Sigmoid colon (tissue), 7 donors: Measurements from ENCODE around the gene ZFHX2. TPM values are rescaled to one million over a fixed set of nuclear protein-coding genes. Genes with fewer than 3 reads are reported as not detected.

Experiments
- DNase-seq: peaks from one replicate; pipeline ENCODE4 v3.0.0-alpha.2; 2019
- H3K27ac ChIP-seq, 4 donors: fragments of 200-600 bp; sonication (generic); one replicate each; pipeline ENCODE4 v1.5.1; 2016 to 2019; ENCODE audit warnings: mild to moderate bottlenecking in 1 of 4
- H3K27me3 ChIP-seq, 3 donors: fragments of 200-600 bp; sonication (generic); one replicate each; pipeline ENCODE4 v1.5.1; 2019; ENCODE audit warnings: mild to moderate bottlenecking in 1 of 3
- H3K36me3 ChIP-seq, 4 donors: fragments of 200-600 bp; sonication (generic); one replicate each; pipeline ENCODE4 v1.5.1; 2016 to 2019
- H3K4me1 ChIP-seq, 4 donors: fragments of 200-600 bp; sonication (generic); one replicate each; pipeline ENCODE4 v1.5.1; 2017 to 2019
- H3K4me3 ChIP-seq, 4 donors: fragments of 200-600 bp; sonication (generic); one replicate each; pipeline ENCODE4 v1.5.1; 2017 to 2019; ENCODE audit warnings: mild to moderate bottlenecking in 2 of 4, moderate library complexity in 1 of 4
- H3K9me3 ChIP-seq, 4 donors: fragments of 200-600 bp in 3 of 4; sonication (generic) in 3 of 4; one replicate each; pipeline versions ENCODE4 v1.5.1 to v1.6.1; 2013 to 2019
- EP300 ChIP-seq, 4 donors: sonication (generic); formaldehyde crosslinking; IDR thresholded peaks; one replicate each; pipeline ENCODE4 v1.6.1; 2017; ENCODE audit warnings: antibody characterized with exemption in 4 of 4
- POLR2A ChIP-seq, 2 donors: fragments of 450-650 bp; IDR thresholded peaks; one replicate each; pipeline ENCODE4 v1.6.1; 2016; ENCODE audit warnings: antibody characterized with exemption in 2 of 2, mild to moderate bottlenecking in 2 of 2, moderate library complexity in 2 of 2
- POLR2AphosphoS5 ChIP-seq, 4 donors: sonication (generic); formaldehyde crosslinking; IDR thresholded peaks; one replicate each; pipeline ENCODE4 v1.6.1; 2017; ENCODE audit warnings: antibody characterized with exemption in 4 of 4
- WGBS, 2 donors: extraction: QIAGEN DNeasy Blood & Tissue Kit; methylation state at CpG; one replicate each; pipeline ENCODE4 v1.1.7; 2013; 5-methylcytosine and 5-hydroxymethylcytosine counted together
- intact Hi-C: fragments of 100-400 bp; cut with DNase I; formaldehyde crosslinking; loops from one replicate; pipeline ENCODE4 v1.15.1; 2023
- polyA plus RNA-seq, 3 donors: library from polyadenylated mRNA; stranded (reverse); fragments of 200-250 nt; gene quantifications; one replicate each; pipeline ENCODE4 v1.2.3, GENCODE V29; 2013
- total RNA-seq, 4 donors: library from RNA; depleted of rRNA; stranded (reverse); fragments of >200 nt; gene quantifications; one replicate each; pipeline ENCODE4 v1.1.0, GENCODE V29; 2016
- TF ChIP-seq, protein P1 (sequence below), 4 experiments: fragments of 450-650 bp in 3 of 4; fragments of 200-600 bp in 1 of 4; IDR thresholded peaks; one replicate each; pipeline ENCODE4 v1.5.1; 2016 to 2019; ENCODE audit warnings: antibody characterized with exemption in 4 of 4, mild to moderate bottlenecking in 3 of 4, moderate library complexity in 2 of 4
- donor health status: healthy with polysubstance abuse.
- donor health status: Bipolar disorder and iron deficiency.
- donor health status: healthy.

The ZFHX2 gene
- total and polyA plus RNA-seq, 7 donors = under 0.01 to 1.9 (median 0.56) TPM; not detected in 1

DNA sequence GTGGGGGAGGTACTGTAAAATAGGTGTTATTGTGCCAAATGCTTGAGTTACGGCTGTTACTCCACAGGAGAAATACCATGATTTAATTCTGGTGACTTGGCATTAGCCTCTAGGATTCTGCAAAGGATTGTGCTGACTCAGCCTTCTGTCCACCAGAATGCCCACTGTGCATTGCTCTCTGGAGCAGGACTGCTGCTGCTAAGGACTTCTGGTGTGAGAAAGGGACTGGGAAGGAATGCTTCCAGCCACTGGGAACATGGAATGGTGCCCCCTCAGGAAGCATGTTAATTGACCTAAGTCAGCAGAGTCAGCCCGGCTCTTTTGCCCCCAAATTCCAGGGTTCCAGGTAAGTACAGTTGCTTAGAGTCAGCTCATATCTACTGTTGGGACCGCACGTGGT is 32.9 kb downstream of the ZFHX2 start:
- Histone ChIP-seq H3K4me3 (no peak overlapping the region), H3K9me3 (no peaks in the 10 kb centered on the region), H3K4me1 (peaks cover 0 to 10% (median 7%) of the 10 kb centered on the region in 4 donors), H3K27me3 (no peaks in the 10 kb centered on the region), H3K36me3 (no peaks in the 10 kb centered on the region), H3K27ac (no peak overlapping the region)
- no peak for TF ChIP-seq EP300 (IDR thresholded peaks at IDR 0.05)
- no peak for TF ChIP-seq POLR2AphosphoS5 (IDR thresholded peaks at IDR 0.05)
- no peak for TF ChIP-seq POLR2A (IDR thresholded peaks at IDR 0.05)
- TF ChIP-seq, protein P1, sequence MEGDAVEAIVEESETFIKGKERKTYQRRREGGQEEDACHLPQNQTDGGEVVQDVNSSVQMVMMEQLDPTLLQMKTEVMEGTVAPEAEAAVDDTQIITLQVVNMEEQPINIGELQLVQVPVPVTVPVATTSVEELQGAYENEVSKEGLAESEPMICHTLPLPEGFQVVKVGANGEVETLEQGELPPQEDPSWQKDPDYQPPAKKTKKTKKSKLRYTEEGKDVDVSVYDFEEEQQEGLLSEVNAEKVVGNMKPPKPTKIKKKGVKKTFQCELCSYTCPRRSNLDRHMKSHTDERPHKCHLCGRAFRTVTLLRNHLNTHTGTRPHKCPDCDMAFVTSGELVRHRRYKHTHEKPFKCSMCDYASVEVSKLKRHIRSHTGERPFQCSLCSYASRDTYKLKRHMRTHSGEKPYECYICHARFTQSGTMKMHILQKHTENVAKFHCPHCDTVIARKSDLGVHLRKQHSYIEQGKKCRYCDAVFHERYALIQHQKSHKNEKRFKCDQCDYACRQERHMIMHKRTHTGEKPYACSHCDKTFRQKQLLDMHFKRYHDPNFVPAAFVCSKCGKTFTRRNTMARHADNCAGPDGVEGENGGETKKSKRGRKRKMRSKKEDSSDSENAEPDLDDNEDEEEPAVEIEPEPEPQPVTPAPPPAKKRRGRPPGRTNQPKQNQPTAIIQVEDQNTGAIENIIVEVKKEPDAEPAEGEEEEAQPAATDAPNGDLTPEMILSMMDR (IDR thresholded peaks at IDR 0.05) = no peak
- 86 to 91% methylated on average over 4 of the region's 4 CpGs for WGBS, 2 donors
- no peak for DNase-seq
- intact Hi-C loops = no loop called here

DNA sequence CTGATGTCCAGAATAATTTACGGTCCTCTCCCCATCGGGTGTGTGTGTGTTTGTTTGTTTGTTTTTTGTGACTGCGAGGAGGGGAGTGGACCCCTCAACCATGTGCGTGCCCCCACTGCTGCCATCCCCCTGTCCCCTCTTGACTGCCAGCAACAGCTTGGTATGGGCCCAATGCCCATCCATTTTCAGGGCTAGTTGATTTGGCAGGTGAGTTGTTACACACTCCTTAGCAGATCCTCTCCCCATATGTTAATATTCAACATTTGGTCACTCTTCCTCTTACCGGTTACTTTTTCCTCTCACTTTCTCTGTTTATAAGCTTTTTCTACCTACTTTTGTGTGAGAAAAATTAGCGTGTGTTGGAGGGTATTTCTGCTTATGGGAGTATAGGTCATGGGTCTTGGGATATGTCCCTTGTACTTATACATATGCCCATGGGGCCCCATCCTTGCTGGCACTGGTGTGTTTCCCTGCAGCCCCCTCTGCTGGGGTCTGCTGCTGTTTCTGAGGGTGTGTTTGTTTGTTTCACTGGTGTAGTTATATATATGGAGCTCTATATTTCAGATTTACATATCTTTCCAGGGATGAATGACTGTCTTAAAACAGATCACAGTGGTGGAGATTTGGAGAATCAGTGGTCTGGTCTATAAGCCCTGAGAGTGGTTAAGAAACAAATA is 33.8 kb downstream of the ZFHX2 start:
- H3K4me3 ChIP-seq = no peak overlapping the region
- intact Hi-C loops = no loop called here
- WGBS, 2 donors = 85 to 87% methylated on average over 6 of the region's 6 CpGs
- H3K27me3 ChIP-seq = no peaks in the 10 kb centered on the region
- H3K9me3 ChIP-seq = no peaks in the 10 kb centered on the region
- peaks cover 0 to 17% (median 11%) of the 10 kb centered on the region in 4 donors for H3K4me1 ChIP-seq
- no peak overlapping the region for H3K27ac ChIP-seq
- DNase-seq = no peak
- H3K36me3 ChIP-seq = no peaks in the 10 kb centered on the region
- TF ChIP-seq, protein P1 (IDR thresholded peaks at IDR 0.05) = no peak
- TF ChIP-seq POLR2AphosphoS5 (IDR thresholded peaks at IDR 0.05) (no peak), EP300 (IDR thresholded peaks at IDR 0.05) (no peak), POLR2A (IDR thresholded peaks at IDR 0.05) (no peak)

DNA sequence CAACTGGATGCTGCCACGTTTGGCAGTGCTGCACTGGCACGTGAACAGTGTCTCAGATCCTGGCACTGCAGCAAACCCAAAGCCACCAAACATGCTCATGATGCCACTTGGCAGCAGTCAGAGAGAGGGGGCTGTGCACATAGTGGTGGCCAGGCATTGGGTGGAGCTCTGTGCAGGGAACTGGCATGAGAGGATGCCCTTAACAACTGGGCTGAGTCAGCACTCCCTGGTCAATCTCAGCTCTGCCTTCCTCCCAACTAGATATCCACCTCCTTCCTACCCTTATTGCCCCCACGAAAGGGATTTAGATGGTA is 37.0 kb downstream of the ZFHX2 start:
- no peaks in the 10 kb centered on the region for H3K27me3 ChIP-seq
- peaks cover 0 to 17% (median 15%) of the 10 kb centered on the region in 4 donors for H3K4me1 ChIP-seq
- no peaks in the 10 kb centered on the region for H3K9me3 ChIP-seq
- no peak for TF ChIP-seq POLR2AphosphoS5 (IDR thresholded peaks at IDR 0.05)
- no peak for TF ChIP-seq EP300 (IDR thresholded peaks at IDR 0.05)
- TF ChIP-seq POLR2A (IDR thresholded peaks at IDR 0.05) = no peak
- TF ChIP-seq, protein P1 (IDR thresholded peaks at IDR 0.05) = no peak
- intact Hi-C loops = no loop called here
- 76 to 84% methylated on average over 3 of the region's 3 CpGs for WGBS, 2 donors
- DNase-seq = peak; percentile 72
- H3K36me3 ChIP-seq = no peaks in the 10 kb centered on the region
- no peak overlapping the region for H3K4me3 ChIP-seq
- peak overlapping the region in 1 of 4 donors; percentile 66 for H3K27ac ChIP-seq

DNA sequence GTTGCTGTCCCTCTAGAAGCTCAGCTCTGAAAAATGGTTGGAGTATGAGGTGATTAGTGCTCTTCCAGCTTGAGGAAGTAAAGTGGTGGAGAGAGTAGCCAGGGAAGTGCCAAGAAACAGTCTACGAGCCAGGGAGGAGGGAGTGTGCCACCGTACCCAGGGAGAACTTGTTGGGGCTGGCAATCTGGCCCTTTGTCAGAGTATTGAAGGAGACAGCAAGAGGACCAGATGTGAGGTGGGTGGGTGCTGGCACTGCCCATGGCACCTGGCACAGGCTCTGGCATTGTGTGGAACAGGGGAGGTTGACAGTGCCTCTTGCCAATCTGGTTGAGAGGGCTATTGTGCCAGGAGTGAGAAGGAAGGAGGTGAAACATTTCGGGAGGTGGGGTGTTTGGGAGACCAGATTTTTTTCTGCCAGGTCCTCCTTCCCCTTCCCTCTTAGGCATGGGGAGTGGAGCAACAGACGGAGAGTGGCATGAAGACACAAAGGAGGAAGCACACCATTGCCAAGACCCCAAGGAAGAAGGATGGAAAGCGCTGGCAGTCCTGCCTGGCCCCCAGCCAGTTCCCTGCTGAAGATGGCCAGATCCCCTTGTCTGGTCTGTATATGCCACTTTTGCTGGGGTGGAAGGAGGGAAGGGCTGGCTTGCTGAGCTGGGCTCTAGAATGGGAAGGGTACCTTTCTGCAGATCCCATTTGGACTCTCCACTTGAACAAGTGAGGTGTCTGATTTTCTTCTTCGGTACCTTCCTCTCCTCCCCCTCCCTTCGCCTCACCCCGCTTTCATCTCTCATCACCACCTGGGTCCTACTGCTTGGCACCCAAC is 37.5 kb downstream of the ZFHX2 start:
- H3K27ac ChIP-seq = peak overlapping the region in 2 of 4 donors; percentile 56 to 66
- peaks cover 0 to 17% (median 15%) of the 10 kb centered on the region in 4 donors for H3K4me1 ChIP-seq
- H3K27me3 ChIP-seq = no peaks in the 10 kb centered on the region
- H3K36me3 ChIP-seq = no peaks in the 10 kb centered on the region
- H3K9me3 ChIP-seq = no peaks in the 10 kb centered on the region
- no peak overlapping the region for H3K4me3 ChIP-seq
- DNase-seq = no peak
- intact Hi-C loops = no loop called here
- TF ChIP-seq POLR2AphosphoS5 (IDR thresholded peaks at IDR 0.05) = peak in 2 of 4 donors; percentile 52 to 53
- TF ChIP-seq POLR2A (IDR thresholded peaks at IDR 0.05) = no peak
- WGBS, 2 donors = 92 to 93% methylated on average over 8 of the region's 8 CpGs
